Putamen (tissue), 1 donor: ENCODE results near the gene ADAMTS19.
"Not testable (repeated sequence)": the region's sequence is repeated elsewhere in the genome, so short reads cannot be mapped to it uniquely, and the experiment has no call there.

Experiments used
- DNase-seq: peaks from one replicate; pipeline ENCODE4 v3.0.0-alpha.2; 2016; ENCODE audit warnings: low spot score

ADAMTS19 gene

DNA sequence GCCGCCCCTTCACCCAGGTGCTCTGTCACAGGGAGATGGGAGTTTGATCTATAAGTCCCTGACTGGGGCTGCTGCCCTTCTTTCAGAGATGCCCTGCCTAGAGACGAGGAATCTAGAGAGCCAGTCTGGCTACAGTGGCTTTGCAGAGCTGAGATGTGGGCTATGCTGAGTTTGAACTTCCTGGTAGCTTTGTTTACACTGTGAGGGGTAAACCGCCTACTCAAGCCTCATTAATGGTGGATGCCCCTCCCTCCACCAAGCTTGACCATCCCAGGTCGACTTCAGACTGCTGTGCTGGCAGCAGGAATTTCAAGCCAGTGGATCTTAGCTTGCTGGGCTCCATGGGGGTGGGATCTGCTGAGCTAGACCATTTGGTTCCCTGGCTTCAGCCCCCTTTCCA lies 124.4 kb downstream of the ADAMTS19 start:
- not testable (repeated sequence) for DNase-seq

DNA sequence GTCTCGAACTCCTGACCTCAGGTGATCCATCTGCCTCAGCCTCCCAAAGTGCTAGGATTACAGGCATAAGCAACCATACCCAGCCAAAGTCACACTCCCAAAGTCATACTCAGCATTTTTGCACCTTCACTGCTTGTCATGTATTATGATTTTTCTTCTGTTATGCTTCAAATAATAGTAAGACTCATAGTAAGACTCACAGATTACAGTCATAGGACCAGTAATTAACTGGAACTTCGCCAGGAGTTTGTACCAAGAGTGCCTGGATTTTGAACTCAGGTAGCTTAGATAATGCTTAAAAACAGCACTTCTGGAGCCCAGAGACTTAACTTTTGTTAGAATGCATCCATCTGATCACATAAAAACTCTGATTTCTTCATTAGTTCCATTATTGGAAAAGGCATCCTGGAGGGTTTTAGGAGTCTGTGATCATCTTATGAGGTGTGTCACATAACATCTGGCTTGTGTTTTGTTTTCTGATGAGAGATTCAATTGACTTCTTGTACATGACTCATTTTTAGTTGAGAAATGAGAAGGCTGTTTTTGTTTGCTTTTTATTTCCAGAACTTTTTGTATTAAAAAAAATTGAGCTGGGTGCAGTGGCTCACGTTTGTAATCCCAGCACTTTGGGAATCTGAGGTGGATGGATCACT lies 131.5 kb downstream of the ADAMTS19 start:
- DNase-seq, result no peak

DNA sequence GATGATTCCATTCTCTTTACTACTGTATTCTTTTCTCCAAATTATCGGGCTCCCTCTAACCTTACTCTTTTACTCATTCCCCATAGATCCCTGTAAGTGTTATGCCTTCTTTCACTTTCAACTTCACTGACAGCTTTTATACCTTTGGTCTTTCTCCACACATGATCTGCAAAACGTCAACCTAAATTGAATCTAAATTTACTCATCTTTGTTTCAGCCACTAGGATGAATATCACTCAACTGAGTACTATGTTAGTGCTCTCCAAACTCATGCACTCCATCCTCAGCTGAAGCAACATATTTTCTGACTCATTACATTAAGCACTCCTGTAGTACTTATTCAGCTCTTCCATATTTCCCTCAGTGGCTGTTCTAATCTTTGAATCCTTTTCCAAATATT lies 133.4 kb downstream of the ADAMTS19 start:
- DNase-seq, result no peak

DNA sequence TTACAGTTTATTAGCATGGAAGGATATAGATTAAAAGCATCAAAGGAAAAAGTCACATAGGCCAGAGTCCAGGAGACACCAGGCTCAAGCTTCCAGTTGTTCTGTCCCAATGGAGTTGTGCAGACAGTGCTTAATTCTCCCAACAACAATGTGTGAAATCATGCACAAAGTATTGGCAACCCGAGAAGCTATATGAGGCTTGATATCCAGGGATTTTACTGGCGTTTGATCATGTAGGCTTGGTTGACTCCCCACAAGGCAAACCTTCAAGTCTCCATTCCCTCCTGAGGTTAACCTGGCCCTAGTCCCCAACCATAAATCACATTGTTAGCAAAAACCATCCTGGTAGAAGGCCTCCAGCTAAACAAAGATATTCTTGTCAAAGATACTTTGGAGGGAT lies 141.5 kb downstream of the ADAMTS19 start:
- no peak for DNase-seq

DNA sequence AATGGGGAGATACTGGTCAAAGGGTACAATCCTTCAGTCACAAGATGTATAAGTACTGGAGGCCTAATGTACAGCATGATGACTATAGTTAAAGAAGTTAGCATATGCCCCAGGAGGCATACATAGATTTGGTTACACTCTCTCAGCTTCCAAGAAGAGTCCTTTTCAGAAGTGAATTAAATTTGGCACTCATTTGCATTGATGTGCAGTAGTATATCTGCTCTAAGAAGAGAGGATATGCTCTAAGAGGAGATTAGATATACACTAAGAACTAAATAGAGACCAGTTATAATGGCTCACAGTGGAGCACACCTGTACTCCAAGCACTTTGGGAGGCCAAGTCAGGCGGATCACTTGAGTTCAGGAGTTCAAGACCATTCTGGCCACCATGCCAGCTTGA lies 148.3 kb downstream of the ADAMTS19 start:
- no peak for DNase-seq

DNA sequence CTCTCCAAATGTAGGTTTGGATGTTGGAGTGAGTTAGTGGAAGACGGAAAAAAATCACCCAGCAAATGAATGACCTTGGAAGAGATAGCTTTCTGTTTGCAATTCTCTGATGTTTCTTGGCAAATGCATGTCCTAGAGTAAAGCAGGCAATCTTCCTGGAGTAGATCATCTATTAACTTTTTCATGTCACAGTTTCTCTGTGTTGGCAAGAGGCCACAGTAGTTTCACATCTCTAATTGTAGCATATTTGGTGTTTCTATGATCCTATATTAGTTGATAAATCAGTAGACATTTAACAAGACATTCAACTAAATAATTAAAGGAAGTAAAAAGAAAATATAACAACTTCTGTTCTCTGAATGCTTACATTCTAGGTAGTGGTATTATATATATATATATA lies 149.6 kb downstream of the ADAMTS19 start:
- no peak for DNase-seq

DNA sequence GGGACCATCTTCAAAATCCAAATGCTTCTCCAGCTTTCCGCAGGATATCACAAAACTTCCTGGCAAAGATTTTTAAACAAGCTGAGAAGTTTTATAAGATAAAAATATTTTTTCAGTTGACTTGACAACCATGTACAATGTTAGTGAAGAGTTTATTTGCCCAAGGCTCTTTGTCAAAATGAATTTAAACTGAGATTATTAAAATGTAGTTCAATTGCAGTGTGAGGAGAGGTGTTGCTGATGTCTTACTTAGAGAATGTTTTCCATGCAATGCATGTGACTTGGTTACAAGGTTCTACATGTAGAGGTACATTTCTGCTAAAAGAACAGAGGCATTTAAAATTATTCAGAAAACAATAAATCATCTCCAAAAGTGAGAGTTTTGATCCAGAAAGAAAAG lies 156.4 kb downstream of the ADAMTS19 start:
- no peak for DNase-seq

DNA sequence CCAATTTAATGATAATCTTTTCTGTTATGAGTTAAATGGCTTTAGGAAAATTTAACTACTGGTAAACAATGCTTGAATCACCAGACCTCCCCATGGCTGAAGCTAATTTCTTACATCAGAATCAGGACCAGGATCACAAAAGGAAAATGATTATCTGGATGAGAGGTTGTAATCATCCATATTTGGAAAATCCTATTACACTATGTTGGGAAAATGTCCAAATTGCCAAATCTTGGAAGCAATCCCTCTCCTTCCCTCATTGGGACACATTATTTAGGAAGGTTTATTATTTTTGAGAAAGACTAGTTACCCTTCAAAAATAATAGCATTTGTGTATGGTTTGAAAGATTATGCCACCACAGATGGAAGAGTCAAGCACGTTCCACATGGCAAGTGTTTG lies 157.1 kb downstream of the ADAMTS19 start:
- DNase-seq, result no peak

DNA sequence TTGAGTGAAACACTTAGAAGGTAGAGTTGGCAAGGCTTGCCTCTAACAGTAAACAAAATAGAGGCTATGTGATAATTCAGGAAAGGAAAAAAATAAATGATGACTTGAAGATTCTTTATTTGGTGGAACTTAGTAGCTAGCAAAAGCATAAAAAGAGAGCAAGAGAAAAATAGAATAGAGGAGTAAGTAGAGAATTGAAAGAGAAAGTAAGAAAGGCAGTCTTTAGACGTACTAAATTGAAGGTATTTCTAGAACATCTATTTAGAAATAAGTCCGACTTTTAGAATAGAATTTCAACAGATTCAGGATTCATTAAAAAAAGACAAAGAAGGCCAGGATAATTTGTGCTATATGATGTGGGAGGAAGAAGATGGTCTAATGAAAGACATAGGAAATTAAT lies 159.7 kb downstream of the ADAMTS19 start:
- no peak for DNase-seq

DNA sequence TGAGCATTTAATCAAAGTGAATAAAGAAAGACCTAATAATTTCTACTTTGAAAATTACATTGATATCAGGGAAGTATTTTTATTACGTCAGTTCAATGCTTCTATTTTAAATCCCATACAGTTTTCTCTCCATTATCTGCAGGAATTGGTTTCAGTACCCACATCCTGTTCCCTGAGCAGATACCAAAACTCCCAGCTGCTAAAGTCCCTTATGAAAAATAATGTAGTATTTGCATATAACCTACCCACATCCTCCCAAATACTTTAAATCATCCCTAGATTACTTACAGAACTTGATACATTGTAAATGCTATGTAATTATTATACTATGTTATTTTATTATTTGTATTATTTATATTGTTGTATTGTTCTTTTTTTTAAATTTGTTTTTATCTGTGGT lies 162.4 kb downstream of the ADAMTS19 start:
- no peak for DNase-seq

DNA sequence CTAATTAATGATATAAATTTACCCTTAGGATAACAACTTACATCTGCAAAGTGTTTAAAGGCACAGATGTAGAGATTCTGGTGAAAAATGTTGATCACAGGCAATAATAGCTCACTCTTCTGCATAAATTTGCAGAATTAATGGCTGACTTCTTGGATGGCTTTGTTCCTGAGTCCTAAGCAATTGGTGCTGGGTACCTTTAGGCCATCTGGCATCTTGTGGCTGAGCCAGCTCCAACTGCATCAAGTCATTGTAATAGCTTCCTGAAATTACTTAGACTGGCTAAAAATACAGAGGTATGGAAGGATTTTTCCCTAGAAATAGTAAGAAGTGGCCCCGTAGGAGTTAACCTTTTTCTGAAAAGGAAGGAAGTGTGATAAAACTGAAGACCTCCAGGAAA lies 169.5 kb downstream of the ADAMTS19 start:
- no peak for DNase-seq

DNA sequence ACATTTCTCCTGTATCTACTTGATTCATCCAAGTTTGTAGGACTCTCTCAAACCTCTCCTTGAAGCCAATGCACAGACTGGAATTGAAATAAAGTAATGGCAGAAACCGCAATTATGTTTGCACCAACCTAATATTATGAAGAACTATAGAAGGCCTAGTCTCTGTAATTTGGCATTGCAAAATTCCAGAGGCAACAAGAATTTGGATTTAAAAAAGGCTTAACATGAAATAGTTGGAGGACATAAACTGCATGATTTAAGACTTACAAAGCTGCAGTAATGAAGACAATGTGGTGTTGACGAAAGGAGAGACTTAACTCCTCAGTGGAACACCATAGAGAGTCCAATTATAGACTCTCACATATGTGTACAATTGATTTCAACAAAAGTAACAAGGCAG lies 170.0 kb downstream of the ADAMTS19 start:
- no peak for DNase-seq

DNA sequence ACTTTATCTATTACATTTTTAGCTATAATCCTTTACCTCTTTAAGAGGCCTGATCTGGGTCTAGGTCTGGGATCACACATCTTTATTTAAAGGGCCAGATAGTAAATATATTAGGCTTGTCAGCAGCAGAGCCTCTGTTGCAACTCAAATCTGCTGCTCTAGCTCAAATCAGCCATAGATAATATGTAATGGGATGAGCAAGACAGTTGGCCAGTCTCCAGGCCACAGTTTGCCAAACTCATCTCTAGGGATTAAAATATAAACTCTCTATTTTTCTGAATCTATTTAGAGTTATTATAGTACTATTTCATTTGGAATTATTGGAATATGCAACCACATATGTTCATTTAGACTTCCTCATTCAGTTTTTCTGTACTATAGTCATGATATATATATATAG lies 171.9 kb downstream of the ADAMTS19 start:
- no peak for DNase-seq

DNA sequence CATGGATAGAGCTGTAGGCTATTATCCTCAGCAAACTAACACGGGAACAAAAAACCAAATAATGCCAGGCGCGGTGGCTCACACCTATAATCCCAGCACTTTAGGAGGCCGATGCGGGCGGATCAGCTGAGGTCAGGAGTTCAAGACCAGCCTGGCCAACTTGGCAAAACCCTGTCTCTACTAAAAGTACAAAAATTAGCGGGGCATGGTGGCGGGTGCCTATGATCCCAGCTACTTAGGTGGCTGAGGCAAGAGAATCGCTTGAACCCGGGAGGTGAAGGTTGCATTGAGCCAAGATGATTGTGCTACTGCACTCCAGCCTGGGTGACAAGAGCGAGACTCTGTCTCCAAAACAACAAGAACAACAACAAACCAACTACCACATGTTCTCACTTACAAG lies 177.4 kb downstream of the ADAMTS19 start:
- not testable (repeated sequence) for DNase-seq

DNA sequence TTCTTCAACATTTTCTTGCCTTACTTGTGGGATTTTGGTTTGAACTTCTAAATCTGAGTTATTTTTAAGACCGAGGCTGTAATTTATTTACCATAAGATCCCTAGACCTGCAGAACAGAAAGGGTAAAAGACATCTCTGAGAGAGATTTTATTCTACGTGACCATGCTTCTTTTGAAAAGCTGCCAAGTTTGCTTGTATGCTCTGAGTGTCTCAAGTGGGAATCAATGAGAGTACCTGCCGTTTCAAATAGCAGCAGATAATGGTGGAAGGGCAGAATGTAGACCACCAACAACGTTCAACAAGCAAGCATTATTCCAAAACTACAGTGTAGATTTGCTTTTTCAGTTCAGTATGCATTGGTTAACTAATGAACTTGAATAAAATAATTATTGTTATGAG lies 179.2 kb downstream of the ADAMTS19 start:
- no peak for DNase-seq

DNA sequence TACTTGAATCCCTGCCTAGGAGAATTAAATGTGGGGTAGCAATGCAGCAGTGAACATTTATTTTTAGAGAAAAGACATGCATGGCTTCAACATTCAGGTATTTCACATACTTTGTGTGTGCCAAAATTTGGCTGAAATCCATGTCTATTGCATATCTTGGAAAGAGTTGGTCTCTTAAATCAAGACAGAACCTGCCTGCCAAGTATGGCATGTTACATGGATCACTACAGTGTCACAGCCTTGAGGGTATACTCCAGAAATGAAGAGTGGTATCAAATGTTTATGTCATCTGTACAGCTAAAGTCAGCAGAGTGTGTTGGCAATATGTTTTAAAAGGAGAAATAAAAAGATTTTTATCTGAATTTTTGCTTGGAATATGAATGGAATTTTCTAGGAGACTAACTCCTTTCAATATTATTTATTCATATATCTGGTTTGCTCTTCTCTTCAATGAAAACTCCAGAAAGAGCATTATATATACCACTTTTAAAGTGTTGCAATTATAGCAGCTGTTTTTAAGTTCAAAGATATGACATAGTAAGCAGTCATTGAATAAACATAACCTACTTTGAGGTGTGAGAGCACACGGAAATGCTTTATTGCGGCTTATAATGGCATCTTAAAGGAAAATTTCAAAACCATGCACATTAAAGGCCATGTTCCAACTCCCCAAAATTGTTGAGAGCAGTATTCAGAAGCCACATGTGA lies 192.4 kb downstream of the ADAMTS19 start:
- DNase-seq, result peak; percentile 23

DNA sequence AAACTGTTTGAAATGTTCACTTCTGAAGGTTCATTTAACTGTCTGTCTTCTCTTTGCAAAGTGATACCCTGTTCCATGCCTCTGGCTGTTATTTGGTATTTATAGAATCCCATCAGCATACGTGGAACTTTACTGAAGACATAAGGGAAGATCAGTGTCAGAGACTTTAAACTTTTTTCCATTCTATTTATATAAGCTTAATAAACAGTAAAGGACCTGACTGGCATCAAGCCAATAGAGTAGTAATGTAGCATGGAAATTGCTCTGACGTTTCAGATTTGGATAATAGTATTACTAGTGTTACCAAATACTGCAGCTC lies 192.9 kb downstream of the ADAMTS19 start:
- no peak for DNase-seq

DNA sequence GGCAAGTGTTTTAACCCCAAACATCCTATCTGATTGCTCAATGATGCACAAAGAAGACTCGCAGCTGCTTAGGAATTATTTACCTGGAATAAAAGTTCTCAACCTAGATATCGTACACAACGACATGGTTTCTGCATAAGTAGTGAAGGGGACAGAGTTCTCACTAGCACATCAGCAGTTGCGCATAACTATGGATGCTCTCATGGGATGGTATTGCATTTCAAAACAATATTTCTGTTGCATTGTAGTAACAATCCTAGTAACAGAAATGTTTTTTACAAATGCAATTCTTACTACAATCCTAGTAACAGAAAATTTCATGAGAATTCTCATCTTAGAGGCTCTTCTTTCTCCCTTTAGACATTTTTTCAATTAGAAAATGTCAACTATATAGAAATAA lies 193.3 kb downstream of the ADAMTS19 start:
- DNase-seq, result no peak

DNA sequence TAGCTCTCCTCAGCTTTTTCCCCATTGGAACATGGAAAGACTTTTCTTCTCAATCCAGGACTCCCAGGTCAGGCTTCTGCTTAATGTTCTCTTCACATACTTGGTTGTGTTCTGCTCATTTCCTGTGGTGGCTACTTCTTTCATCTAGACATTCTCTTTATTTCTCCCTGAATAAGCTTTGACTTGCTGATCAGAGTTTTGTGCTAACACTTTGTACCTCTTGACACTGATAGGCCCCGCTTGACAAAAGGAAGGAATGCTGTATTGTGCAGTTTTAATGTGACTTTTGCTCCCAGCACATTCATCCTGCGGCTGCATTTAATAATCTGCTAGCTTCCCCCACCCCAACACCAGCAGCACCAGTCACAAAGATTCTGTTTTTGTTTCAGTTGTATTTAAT lies 196.9 kb downstream of the ADAMTS19 start:
- DNase-seq, result no peak

DNA sequence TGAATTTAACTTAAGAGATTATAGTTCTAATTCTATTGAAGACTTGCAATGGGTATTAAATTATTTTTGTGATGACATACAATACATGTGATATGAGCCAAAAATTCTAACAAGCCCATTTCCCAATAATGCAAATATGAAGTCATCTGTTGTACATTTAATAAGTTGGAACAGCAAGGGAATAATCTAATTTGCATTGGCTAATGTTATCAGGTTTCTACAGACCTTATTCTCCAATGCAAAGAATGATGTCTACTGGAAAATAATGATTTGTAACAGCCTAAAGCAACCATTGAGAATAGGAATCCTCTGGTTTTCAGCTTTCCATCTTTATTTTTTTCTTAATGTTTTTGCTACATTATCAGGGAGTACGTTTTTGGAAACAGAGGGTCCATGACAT lies 198.7 kb downstream of the ADAMTS19 start:
- DNase-seq, result no peak

DNA sequence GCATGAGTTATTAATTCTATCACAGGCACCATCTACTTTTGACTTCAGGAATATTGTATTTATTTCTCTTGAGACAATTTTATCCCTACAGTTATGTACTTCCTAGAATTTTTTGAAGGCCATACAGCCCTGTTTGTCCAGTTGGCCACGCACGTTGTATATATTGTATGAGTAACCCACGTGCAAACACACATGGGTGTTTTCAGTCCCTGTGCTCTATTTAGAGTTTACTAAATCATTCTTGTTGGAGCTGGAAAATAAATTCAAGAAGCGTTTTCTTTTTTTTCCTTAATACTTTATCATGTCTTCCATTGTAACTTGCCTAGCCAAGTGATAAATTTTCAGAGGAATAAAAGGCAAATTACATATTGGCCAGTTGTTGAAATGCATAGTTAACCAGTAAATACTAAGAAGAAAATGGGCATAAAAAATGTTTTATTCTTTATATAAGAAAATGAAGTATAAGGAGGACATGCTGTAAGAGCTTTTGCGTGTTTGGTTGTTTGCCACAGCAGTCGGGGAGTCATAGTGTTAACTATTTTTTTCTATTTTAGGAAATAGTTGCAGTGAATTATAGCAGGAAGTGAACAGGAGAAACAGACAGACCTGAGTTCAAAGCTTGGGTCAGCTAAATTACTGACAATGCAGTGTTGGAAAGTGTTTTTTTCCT lies 201.4 kb downstream of the ADAMTS19 start:
- DNase-seq, result no peak

DNA sequence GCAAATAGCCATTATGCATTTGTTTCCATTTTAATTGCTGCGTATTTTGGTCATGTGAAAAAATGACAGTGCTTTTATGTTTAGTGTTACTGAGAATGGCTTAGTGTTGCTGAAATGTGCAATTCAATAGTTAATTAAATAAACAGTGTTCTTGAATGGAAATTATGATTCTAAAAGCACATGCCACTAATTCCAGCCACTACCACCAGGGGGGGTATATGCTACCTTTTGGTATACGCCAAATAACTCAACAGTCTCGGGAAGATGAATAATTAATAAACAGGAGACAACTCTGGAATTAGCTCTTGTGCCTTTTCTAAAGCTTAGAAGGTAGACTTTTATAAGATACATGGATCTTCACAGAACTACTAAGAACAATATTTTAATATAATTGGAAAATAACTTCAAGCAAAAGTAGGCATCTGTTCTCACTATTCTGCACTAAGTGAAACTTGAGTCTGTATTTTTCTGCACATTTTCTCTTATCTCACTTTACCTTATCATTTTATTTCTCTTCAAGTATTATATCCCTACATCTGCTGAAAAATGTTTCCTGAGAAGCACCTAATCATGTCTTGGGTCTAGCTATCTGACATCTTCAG lies 204.3 kb downstream of the ADAMTS19 start:
- no peak for DNase-seq

DNA sequence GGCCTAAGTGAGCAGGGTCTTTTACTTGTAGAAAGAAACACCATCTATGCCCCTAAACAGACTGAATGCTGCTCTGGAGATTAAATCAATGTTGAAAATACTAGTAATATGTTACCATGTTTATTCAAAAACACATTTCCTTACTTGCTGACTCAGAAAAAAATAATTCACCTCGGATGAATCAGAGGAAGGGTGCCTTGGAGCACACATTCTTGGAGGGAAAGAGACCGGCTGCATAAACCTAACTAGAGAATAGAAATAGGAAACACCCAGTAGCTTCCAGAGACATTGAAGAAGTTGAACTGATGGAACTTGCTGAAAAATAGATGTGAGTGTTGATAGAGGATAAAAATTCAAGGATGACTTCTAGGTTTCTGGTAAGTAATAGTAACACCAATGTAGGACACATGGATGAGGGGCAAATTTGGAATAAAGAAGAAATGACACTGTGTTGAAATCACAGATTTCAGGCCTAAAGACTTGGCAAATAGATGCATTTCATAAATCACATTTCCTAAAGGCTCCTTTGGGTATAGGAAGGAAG lies 210.9 kb downstream of the ADAMTS19 start:
- no peak for DNase-seq
